ENCODE results near the gene KCNQ4. TPM values are rescaled to one million over a fixed set of nuclear protein-coding genes. Genes with fewer than 3 reads are reported as not detected.

KCNQ4 gene
- total and polyA plus RNA-seq, 2 of the 13 experiments (the other 11 are each of a cell fraction or from before 2014, with no cell fraction given) = 0.02 to 0.09 TPM

- no peak for TF ChIP-seq TCF7L2 (IDR thresholded peaks at IDR 0.05; ENCODE audit: low read depth, low read length)
- no peak for TF ChIP-seq CCAR2 (optimal IDR thresholded peaks at IDR 0.05; ENCODE audit: low read depth, low read length)
- TF ChIP-seq ELK4 (CRISPR knock-in tag; IDR thresholded peaks at IDR 0.05; ENCODE audit: borderline replicate concordance) = no peak
- no peak for TF ChIP-seq ZNF841 (CRISPR knock-in tag; IDR thresholded peaks at IDR 0.05; ENCODE audit: borderline replicate concordance)
- TF ChIP-seq RFXANK (CRISPR knock-in tag; IDR thresholded peaks at IDR 0.05) = no peak
- no peak for TF ChIP-seq BCLAF1 (IDR thresholded peaks at IDR 0.05)
- TF ChIP-seq ZNF382 (CRISPR knock-in tag; IDR thresholded peaks at IDR 0.05; ENCODE audit: borderline replicate concordance) = no peak
- no peak for TF ChIP-seq TAF1 (CRISPR knock-in tag; IDR thresholded peaks at IDR 0.05)
- TF ChIP-seq CEBPB (IDR thresholded peaks at IDR 0.05; ENCODE audit: borderline replicate concordance, low read depth, low read length) = no peak
- TF ChIP-seq ZFAT (CRISPR knock-in tag; conservative IDR thresholded peaks at IDR 0.05) = no peak
Observed at GRCh38 chr1:40777224-40777970, 6.2 kb upstream of the KCNQ4 start (continued).

Data from HepG2 (cell line).